ENCODE measurements around the gene TNIK.

DNA sequence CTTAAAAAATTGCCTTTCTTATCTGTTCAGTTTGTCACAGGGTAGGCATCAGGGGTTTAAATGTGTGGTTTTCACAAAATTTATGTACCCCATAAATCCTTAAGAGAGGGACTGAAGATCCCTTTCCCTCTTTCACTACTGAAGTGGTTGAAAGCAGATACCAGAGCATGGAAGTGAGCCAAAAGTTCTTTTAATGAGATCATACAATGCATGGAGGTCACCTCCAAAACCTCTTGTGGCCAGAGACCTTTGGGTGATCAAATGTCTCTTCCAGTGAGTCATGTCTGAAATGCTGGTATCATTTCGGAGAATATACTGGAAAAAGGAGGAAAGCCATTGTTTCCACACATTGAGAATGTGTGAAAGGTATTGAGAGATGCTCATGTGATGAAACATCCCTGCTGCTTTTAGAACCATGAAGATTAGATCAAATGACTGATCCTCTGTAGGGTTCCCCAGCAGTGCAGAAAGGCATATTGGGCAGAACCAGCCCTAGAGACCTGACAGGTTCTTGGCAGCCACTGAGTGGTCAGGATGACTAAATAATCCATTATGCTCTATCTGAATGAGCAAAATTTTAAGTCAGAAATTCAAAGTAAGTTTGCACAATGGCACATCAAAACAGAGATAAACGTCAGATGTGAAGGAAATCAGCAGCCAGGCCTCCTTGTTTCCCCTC lies 267.9 kb downstream of the TNIK start:
- TF ChIP-seq, protein P1, sequence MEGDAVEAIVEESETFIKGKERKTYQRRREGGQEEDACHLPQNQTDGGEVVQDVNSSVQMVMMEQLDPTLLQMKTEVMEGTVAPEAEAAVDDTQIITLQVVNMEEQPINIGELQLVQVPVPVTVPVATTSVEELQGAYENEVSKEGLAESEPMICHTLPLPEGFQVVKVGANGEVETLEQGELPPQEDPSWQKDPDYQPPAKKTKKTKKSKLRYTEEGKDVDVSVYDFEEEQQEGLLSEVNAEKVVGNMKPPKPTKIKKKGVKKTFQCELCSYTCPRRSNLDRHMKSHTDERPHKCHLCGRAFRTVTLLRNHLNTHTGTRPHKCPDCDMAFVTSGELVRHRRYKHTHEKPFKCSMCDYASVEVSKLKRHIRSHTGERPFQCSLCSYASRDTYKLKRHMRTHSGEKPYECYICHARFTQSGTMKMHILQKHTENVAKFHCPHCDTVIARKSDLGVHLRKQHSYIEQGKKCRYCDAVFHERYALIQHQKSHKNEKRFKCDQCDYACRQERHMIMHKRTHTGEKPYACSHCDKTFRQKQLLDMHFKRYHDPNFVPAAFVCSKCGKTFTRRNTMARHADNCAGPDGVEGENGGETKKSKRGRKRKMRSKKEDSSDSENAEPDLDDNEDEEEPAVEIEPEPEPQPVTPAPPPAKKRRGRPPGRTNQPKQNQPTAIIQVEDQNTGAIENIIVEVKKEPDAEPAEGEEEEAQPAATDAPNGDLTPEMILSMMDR (IDR thresholded peaks at IDR 0.05; ENCODE audit: poor library complexity, severe bottlenecking) = no peak
- TF ChIP-seq POLR2AphosphoS5 (IDR thresholded peaks at IDR 0.05) (no peak), RAD21 (conservative IDR thresholded peaks at IDR 0.05) (no peak), MXI1 (conservative IDR thresholded peaks at IDR 0.05; ENCODE audit: poor library complexity, severe bottlenecking) (no peak), EP300 (conservative IDR thresholded peaks at IDR 0.05; ENCODE audit: poor library complexity, severe bottlenecking) (no peak), TAF1 (IDR thresholded peaks at IDR 0.05; ENCODE audit: low read depth) (no peak), EZH2 (IDR thresholded peaks at IDR 0.05; ENCODE audit: borderline replicate concordance, insufficient read depth, low read length, poor library complexity, severe bottlenecking) (no peak)
- TF ChIP-seq, protein P2, sequence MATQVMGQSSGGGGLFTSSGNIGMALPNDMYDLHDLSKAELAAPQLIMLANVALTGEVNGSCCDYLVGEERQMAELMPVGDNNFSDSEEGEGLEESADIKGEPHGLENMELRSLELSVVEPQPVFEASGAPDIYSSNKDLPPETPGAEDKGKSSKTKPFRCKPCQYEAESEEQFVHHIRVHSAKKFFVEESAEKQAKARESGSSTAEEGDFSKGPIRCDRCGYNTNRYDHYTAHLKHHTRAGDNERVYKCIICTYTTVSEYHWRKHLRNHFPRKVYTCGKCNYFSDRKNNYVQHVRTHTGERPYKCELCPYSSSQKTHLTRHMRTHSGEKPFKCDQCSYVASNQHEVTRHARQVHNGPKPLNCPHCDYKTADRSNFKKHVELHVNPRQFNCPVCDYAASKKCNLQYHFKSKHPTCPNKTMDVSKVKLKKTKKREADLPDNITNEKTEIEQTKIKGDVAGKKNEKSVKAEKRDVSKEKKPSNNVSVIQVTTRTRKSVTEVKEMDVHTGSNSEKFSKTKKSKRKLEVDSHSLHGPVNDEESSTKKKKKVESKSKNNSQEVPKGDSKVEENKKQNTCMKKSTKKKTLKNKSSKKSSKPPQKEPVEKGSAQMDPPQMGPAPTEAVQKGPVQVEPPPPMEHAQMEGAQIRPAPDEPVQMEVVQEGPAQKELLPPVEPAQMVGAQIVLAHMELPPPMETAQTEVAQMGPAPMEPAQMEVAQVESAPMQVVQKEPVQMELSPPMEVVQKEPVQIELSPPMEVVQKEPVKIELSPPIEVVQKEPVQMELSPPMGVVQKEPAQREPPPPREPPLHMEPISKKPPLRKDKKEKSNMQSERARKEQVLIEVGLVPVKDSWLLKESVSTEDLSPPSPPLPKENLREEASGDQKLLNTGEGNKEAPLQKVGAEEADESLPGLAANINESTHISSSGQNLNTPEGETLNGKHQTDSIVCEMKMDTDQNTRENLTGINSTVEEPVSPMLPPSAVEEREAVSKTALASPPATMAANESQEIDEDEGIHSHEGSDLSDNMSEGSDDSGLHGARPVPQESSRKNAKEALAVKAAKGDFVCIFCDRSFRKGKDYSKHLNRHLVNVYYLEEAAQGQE (IDR thresholded peaks at IDR 0.05; ENCODE audit: borderline replicate concordance) = no peak
